Measurements from ENCODE around the gene PM20D1. TPM values are rescaled to one million over a fixed set of nuclear protein-coding genes. Genes with fewer than 3 reads are reported as not detected.

The PM20D1 gene
- polyA plus RNA-seq, 4 donors: 0.15 to 0.19 TPM; not detected in 2

DNA sequence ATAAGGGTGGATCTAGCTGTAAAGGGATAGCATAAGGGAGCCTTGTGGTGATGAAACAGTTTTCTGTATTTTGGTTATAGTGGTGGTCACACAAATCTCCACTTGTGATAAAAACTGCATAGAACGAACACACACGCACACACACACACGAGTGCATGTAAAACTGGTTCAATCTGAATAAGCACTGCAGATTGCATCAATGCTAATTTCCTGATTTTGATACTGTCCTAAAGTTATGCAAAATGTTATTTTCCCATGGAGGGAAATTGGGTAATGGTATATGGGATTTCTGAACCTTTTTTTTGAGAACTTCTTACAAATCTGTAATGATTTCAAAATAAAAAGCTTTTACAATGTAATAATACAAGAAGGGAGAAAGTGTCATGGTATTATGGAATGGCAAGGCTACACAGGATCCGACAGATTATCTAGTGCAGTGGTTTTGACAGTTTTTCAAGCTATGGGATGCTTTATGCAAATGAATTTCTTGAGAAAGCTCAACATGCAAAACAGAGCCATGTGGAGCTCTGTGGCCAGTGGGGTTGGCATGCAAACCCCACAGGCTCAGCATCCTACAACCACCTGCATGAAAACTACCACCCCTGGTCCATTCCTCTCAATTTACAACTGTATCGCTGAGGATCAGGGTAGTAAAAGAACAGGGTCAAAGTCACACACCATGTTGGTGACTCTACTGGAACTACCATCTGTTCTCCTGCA is 55.8 kb downstream of the PM20D1 start:
- Histone ChIP-seq H3K9me3 (ENCODE audit: control insufficient read depth in 2 of 2, insufficient read depth in 1 of 2, low read depth in 1 of 2, low read length in 1 of 2) (no peaks in the 10 kb centered on the region), H3K27me3 (ENCODE audit: control insufficient read depth in 3 of 3, insufficient read depth in 3 of 3, low read length in 3 of 3) (no peaks in the 10 kb centered on the region), H3K27ac (ENCODE audit: low read depth in 1 of 3, low read length in 2 of 3) (no peak overlapping the region), H3K4me1 (ENCODE audit: control insufficient read depth in 3 of 3, insufficient read depth in 2 of 3, low read depth in 1 of 3, low read length in 2 of 3) (no peaks in the 10 kb centered on the region), H3K4me3 (ENCODE audit: low read depth in 1 of 3, low read length in 3 of 3) (no peak overlapping the region), H3K36me3 (ENCODE audit: control insufficient read depth in 3 of 3, insufficient read depth in 2 of 3, low read depth in 1 of 3, low read length in 3 of 3) (peaks cover 0 to 31% (median 3%) of the 10 kb centered on the region in 3 donors)
- DNase-seq (no peak), FAIRE-seq (no peak)
- WGBS, 3 donors: 58 to 63% (median 61%) methylated on average over 5 of the region's 5 CpGs

DNA sequence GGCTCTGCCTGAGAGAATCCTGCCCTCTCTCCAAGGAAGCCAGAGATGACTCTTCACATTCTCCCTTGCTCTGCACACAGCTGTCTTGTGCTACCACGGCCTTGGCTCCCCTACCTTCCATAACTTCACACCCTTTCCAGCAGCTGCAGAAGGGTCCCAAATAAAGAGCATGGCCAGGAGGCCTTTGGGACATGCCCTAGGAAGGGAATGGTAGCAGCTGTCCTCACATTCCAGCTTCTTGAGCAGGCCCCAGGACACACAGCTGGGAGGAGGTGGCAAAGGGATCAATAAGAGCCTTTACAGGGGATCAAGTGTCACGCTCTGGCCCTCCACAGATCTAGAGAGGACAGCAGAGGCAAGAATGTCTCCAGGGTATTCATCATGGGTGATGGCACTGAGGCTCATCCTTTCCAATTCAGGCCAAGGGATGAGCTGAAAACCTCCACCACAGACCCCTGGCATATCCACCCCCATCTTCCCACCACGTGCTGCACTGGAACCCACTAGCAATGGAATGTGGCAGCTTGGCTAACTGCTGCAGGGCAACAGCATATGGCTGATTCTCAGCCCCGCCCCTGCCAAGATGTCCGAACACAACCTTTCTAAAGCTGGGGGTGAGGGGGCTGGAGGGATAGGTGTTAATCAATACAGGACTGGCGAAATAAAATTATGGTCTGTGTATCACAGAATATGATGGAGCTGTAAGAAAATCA is 56.8 kb downstream of the PM20D1 start:
- H3K4me3 ChIP-seq (ENCODE audit: low read depth in 1 of 3, low read length in 3 of 3): no peak overlapping the region
- no peaks in the 10 kb centered on the region for H3K9me3 ChIP-seq (ENCODE audit: control insufficient read depth in 2 of 2, insufficient read depth in 1 of 2, low read depth in 1 of 2, low read length in 1 of 2)
- H3K4me1 ChIP-seq (ENCODE audit: control insufficient read depth in 3 of 3, insufficient read depth in 2 of 3, low read depth in 1 of 3, low read length in 2 of 3): no peaks in the 10 kb centered on the region
- WGBS, 3 donors: 66 to 79% (median 79%) methylated on average over 6 of the region's 6 CpGs
- no peak overlapping the region for H3K27ac ChIP-seq (ENCODE audit: low read depth in 1 of 3, low read length in 2 of 3)
- H3K27me3 ChIP-seq (ENCODE audit: control insufficient read depth in 3 of 3, insufficient read depth in 3 of 3, low read length in 3 of 3): no peaks in the 10 kb centered on the region
- DNase-seq: no peak
- peaks cover 0 to 24% (median 3%) of the 10 kb centered on the region in 3 donors for H3K36me3 ChIP-seq (ENCODE audit: control insufficient read depth in 3 of 3, insufficient read depth in 2 of 3, low read depth in 1 of 3, low read length in 3 of 3)
- FAIRE-seq: no peak

DNA sequence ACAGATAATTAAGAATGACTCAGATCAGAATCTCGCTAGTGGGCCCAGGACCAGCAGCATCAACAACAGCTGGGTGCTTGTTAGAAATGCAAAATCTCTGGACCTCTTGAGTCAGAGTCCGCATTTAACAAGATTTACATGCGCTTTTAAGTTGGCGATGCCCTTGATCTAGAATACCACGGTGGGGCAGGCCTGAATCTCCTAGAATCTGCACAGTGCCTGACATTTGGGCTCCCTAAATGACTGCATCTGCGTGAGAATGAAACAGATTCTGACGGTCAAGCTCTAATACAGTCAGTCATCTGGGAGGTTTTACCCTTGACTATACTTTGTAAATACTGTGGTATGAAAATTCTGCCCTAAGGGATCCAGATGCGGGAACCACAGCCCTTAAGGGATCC is 57.5 kb downstream of the PM20D1 start:
- H3K27me3 ChIP-seq (ENCODE audit: control insufficient read depth in 3 of 3, insufficient read depth in 3 of 3, low read length in 3 of 3): no peaks in the 10 kb centered on the region
- H3K27ac ChIP-seq (ENCODE audit: low read depth in 1 of 3, low read length in 2 of 3): no peak overlapping the region
- peaks cover 0 to 4% (median 0%) of the 10 kb centered on the region in 3 donors for H3K4me1 ChIP-seq (ENCODE audit: control insufficient read depth in 3 of 3, insufficient read depth in 2 of 3, low read depth in 1 of 3, low read length in 2 of 3)
- H3K4me3 ChIP-seq (ENCODE audit: low read depth in 1 of 3, low read length in 3 of 3): no peak overlapping the region
- FAIRE-seq (no peak), DNase-seq (no peak)
- H3K9me3 ChIP-seq (ENCODE audit: control insufficient read depth in 2 of 2, insufficient read depth in 1 of 2, low read depth in 1 of 2, low read length in 1 of 2): no peaks in the 10 kb centered on the region
- peaks cover 0 to 24% (median 3%) of the 10 kb centered on the region in 3 donors for H3K36me3 ChIP-seq (ENCODE audit: control insufficient read depth in 3 of 3, insufficient read depth in 2 of 3, low read depth in 1 of 3, low read length in 3 of 3)
- WGBS, 3 donors: 75 to 91% (median 88%) methylated on average over 8 of the region's 8 CpGs

DNA sequence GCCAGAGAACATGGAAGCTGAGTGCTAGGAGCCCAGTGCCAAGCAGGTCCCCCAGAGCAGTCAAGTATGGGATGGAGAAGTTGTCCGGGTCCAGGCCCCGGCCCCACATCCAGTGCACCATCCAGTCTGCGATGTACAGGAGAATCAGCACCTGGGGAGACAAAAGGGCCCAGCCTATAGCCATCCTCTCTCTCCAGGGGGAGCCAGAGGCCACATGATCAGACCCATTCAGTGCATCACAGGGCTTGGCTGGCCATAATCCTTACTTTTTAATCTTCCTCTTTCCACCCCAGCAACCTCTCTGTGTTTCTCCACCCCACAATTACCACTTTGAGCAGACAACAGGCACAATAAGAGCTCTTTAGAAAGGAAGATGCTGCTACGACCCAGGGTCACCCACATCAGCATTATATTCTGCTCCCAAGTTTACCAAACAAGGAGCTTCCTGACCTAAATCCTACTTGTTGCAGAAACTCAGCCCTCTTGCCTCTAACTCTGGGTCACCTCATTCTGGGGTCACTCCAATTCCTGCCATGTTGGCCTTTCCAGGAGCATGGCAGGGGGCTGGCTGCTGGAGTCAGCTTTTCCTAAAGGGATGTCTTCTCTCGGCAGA is 58.3 kb downstream of the PM20D1 start:
- Histone ChIP-seq H3K9me3 (ENCODE audit: control insufficient read depth in 2 of 2, insufficient read depth in 1 of 2, low read depth in 1 of 2, low read length in 1 of 2) (no peaks in the 10 kb centered on the region), H3K27me3 (ENCODE audit: control insufficient read depth in 3 of 3, insufficient read depth in 3 of 3, low read length in 3 of 3) (no peaks in the 10 kb centered on the region), H3K27ac (ENCODE audit: low read depth in 1 of 3, low read length in 2 of 3) (no peak overlapping the region), H3K4me1 (ENCODE audit: control insufficient read depth in 3 of 3, insufficient read depth in 2 of 3, low read depth in 1 of 3, low read length in 2 of 3) (peaks cover 0 to 10% (median 0%) of the 10 kb centered on the region in 3 donors), H3K4me3 (ENCODE audit: low read depth in 1 of 3, low read length in 3 of 3) (no peak overlapping the region), H3K36me3 (ENCODE audit: control insufficient read depth in 3 of 3, insufficient read depth in 2 of 3, low read depth in 1 of 3, low read length in 3 of 3) (peaks cover 0 to 18% (median 3%) of the 10 kb centered on the region in 3 donors)
- FAIRE-seq: no peak
- peak; percentile 70 for DNase-seq
- WGBS, 3 donors: 51 to 69% (median 59%) methylated on average over 5 of the region's 5 CpGs

DNA sequence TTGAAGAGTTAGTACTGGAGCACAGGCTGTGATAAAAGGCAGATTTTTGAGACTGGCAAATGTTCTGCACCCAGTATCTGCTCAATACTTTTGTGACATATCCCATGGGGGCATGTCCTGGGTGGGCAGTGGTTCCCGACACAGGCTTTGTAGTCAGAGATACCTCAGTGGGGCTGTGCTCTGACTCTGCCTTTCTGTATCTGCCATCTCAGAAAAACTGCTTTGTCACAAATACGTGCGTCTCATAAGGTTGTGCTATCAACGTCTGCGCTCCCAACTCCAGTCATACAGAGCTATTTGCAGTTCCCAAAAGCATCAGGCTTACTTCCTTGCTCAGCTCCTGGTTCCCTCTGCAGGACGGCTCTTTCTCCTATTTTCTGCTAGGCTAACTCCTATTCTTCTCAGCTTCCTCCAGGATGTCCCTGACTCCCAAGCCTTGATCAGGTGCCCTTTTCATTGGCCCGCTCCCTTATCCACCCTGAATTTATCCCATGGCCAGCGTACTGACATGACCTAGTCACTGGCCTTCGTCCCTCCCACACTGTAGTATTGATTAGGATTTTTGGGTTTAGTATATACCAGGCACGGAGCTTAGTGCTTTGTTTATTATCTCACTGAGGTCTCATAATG is 62.5 kb downstream of the PM20D1 start:
- Histone ChIP-seq H3K36me3 (ENCODE audit: control insufficient read depth in 3 of 3, insufficient read depth in 2 of 3, low read depth in 1 of 3, low read length in 3 of 3) (peaks cover 0 to 3% (median 1%) of the 10 kb centered on the region in 3 donors), H3K9me3 (ENCODE audit: control insufficient read depth in 2 of 2, insufficient read depth in 1 of 2, low read depth in 1 of 2, low read length in 1 of 2) (no peaks in the 10 kb centered on the region), H3K4me3 (ENCODE audit: low read depth in 1 of 3, low read length in 3 of 3) (no peak overlapping the region), H3K27me3 (ENCODE audit: control insufficient read depth in 3 of 3, insufficient read depth in 3 of 3, low read length in 3 of 3) (no peaks in the 10 kb centered on the region), H3K27ac (ENCODE audit: low read depth in 1 of 3, low read length in 2 of 3) (peak overlapping the region in 1 of 3 donors; percentile 69), H3K4me1 (ENCODE audit: control insufficient read depth in 3 of 3, insufficient read depth in 2 of 3, low read depth in 1 of 3, low read length in 2 of 3) (peaks cover 0 to 22% (median 0%) of the 10 kb centered on the region in 3 donors)
- peak in 1 of 2 donors; percentile 13 for DNase-seq
- 83 to 94% (median 90%) methylated on average over 10 of the region's 10 CpGs for WGBS, 3 donors
- FAIRE-seq: no peak

DNA sequence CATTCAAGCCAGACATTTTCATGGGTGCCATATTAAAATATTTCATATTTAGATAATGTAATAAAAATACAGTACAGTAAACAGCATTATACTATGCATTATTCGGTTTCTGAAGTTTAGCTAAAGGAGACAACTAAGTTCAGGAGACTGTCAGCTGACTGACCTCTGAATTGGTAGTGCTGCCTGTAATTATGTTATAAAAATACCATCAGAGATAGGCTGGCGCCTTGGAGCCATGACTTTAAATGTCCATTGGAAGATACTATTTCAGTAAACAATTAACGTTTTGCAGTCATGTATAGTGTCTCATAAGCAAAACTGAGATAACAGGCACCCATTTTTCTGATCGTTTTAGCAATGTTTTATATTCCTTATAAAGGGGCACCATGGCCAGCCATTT is 63.3 kb downstream of the PM20D1 start:
- H3K9me3 ChIP-seq (ENCODE audit: control insufficient read depth in 2 of 2, insufficient read depth in 1 of 2, low read depth in 1 of 2, low read length in 1 of 2): no peaks in the 10 kb centered on the region
- H3K27ac ChIP-seq (ENCODE audit: low read depth in 1 of 3, low read length in 2 of 3): peak overlapping the region in 1 of 3 donors; percentile 69
- H3K4me3 ChIP-seq (ENCODE audit: low read depth in 1 of 3, low read length in 3 of 3): no peak overlapping the region
- FAIRE-seq: no peak
- H3K4me1 ChIP-seq (ENCODE audit: control insufficient read depth in 3 of 3, insufficient read depth in 2 of 3, low read depth in 1 of 3, low read length in 2 of 3): peaks cover 0 to 22% (median 0%) of the 10 kb centered on the region in 3 donors
- 13 to 50% (median 38%) methylated on average over 4 of the region's 4 CpGs for WGBS, 3 donors
- DNase-seq: peak; percentile 42 to 74
- H3K36me3 ChIP-seq (ENCODE audit: control insufficient read depth in 3 of 3, insufficient read depth in 2 of 3, low read depth in 1 of 3, low read length in 3 of 3): peaks cover 0 to 3% (median 0%) of the 10 kb centered on the region in 3 donors
- H3K27me3 ChIP-seq (ENCODE audit: control insufficient read depth in 3 of 3, insufficient read depth in 3 of 3, low read length in 3 of 3): no peaks in the 10 kb centered on the region

DNA sequence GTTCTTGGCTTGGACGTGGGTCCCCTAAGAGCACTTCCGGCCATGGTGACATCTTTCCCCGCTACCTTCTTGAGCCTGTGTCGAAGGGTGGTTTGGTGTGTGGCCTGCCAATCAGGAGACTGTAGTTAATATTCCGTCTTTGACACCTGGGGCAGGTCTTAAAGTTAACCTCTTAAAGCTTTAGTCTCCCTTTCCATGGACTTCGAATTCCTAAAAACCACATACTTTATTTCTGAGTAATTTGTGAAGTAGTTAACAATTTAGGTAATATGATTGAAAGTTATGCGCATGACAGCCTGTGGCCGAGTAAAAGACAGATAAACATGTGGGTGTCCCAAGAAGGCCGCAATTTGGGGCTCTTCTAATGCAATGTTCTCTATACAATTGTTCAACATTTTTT is 64.5 kb downstream of the PM20D1 start:
- Histone ChIP-seq H3K36me3 (ENCODE audit: control insufficient read depth in 3 of 3, insufficient read depth in 2 of 3, low read depth in 1 of 3, low read length in 3 of 3) (no peaks in the 10 kb centered on the region), H3K27me3 (ENCODE audit: control insufficient read depth in 3 of 3, insufficient read depth in 3 of 3, low read length in 3 of 3) (no peaks in the 10 kb centered on the region), H3K4me1 (ENCODE audit: control insufficient read depth in 3 of 3, insufficient read depth in 2 of 3, low read depth in 1 of 3, low read length in 2 of 3) (peaks cover 0 to 22% (median 0%) of the 10 kb centered on the region in 3 donors), H3K4me3 (ENCODE audit: low read depth in 1 of 3, low read length in 3 of 3) (no peak overlapping the region), H3K27ac (ENCODE audit: low read depth in 1 of 3, low read length in 2 of 3) (no peak overlapping the region), H3K9me3 (ENCODE audit: control insufficient read depth in 2 of 2, insufficient read depth in 1 of 2, low read depth in 1 of 2, low read length in 1 of 2) (no peaks in the 10 kb centered on the region)
- no peak for FAIRE-seq
- DNase-seq: no peak
- WGBS, 3 donors: 94 to 95% (median 94%) methylated on average over 9 of the region's 9 CpGs

DNA sequence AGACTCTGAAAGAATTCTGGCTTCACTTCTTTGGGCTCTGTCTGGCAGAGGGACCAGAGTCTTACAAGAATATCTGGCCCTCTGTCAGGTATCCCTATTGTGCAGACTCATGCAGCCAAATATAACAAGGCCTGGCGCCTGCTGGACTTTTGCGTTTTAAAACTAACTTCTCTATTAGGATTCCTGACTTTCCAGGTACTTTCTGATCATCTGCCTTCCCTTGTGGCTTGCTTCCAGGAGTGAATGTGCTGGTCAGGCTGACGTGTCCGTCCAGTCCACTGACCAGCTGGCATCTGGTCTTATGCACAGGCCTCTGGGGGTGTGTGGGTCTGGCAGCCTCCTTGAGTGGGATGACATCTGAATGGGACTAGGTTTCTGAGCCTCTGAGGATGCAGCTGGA is 66.0 kb downstream of the PM20D1 start:
- Histone ChIP-seq H3K4me1 (ENCODE audit: control insufficient read depth in 3 of 3, insufficient read depth in 2 of 3, low read depth in 1 of 3, low read length in 2 of 3) (peaks cover 0 to 24% (median 0%) of the 10 kb centered on the region in 3 donors), H3K4me3 (ENCODE audit: low read depth in 1 of 3, low read length in 3 of 3) (no peak overlapping the region), H3K27me3 (ENCODE audit: control insufficient read depth in 3 of 3, insufficient read depth in 3 of 3, low read length in 3 of 3) (no peaks in the 10 kb centered on the region), H3K36me3 (ENCODE audit: control insufficient read depth in 3 of 3, insufficient read depth in 2 of 3, low read depth in 1 of 3, low read length in 3 of 3) (no peaks in the 10 kb centered on the region), H3K27ac (ENCODE audit: low read depth in 1 of 3, low read length in 2 of 3) (no peak overlapping the region), H3K9me3 (ENCODE audit: control insufficient read depth in 2 of 2, insufficient read depth in 1 of 2, low read depth in 1 of 2, low read length in 1 of 2) (no peaks in the 10 kb centered on the region)
- peak in 1 of 2 donors; percentile 13 for DNase-seq
- 89 to 95% (median 90%) methylated on average over 4 of the region's 4 CpGs for WGBS, 3 donors
- FAIRE-seq: no peak

All from small intestine (tissue), 7 donors.